HEK293 (cell line): Measurements from ENCODE around the gene LSM14B.

Experiments used
- BCL11A ChIP-seq: fragments of 450-650 bp; formaldehyde crosslinking; IDR thresholded peaks from 2 replicates; pipeline ENCODE4 v1.5.1; 2016; ENCODE audit warnings: low read depth, missing biosample characterization, missing genetic modification characterization
- KLF16 ChIP-seq: fragments of 450-650 bp; formaldehyde crosslinking; IDR thresholded peaks from 2 replicates; pipeline ENCODE4 v1.5.1; 2017; ENCODE audit warnings: missing biosample characterization, missing genetic modification characterization
- YY1 ChIP-seq: fragments of 450-650 bp; formaldehyde crosslinking; IDR thresholded peaks from 2 replicates; pipeline ENCODE4 v1.5.1; 2018; ENCODE audit warnings: missing biosample characterization, missing genetic modification characterization
- ZNF133 ChIP-seq: fragments of 450-650 bp; formaldehyde crosslinking; IDR thresholded peaks from 2 replicates; pipeline ENCODE4 v1.5.1; 2016; ENCODE audit warnings: missing biosample characterization, missing genetic modification characterization
- ZNF174 ChIP-seq: fragments of 450-650 bp; formaldehyde crosslinking; IDR thresholded peaks from 2 replicates; pipeline ENCODE4 v1.5.0; 2017; ENCODE audit warnings: missing biosample characterization, mild to moderate bottlenecking, missing genetic modification characterization
- ZNF202 ChIP-seq: fragments of 450-650 bp; formaldehyde crosslinking; IDR thresholded peaks from 2 replicates; pipeline ENCODE4 v1.5.1; 2016; ENCODE audit warnings: missing biosample characterization, missing genetic modification characterization, borderline replicate concordance
- ZNF274 ChIP-seq, 2 experiments: fragments of 200-500 bp in 1 of 2; fragments of 450-650 bp in 1 of 2; sonication (Bioruptor generic) in 1 of 2; formaldehyde crosslinking in 1 of 2; IDR thresholded peaks; 2 replicates each; pipeline versions ENCODE4 v1.5.1 to v1.6.1; 2014 to 2016; ENCODE audit warnings: borderline replicate concordance in 1 of 2, inconsistent platforms in 1 of 2, low read length in 1 of 2, missing biosample characterization in 1 of 2, missing genetic modification characterization in 1 of 2
- ZNF350 ChIP-seq: fragments of 450-650 bp; formaldehyde crosslinking; IDR thresholded peaks from 2 replicates; pipeline ENCODE4 v1.5.0; 2017; ENCODE audit warnings: missing biosample characterization, mild to moderate bottlenecking, missing genetic modification characterization
- ZNF37A ChIP-seq: fragments of 450-650 bp; IDR thresholded peaks from 2 replicates; pipeline ENCODE4 v1.5.1; 2018; ENCODE audit warnings: missing biosample characterization, missing genetic modification characterization
- ZNF623 ChIP-seq: fragments of 450-650 bp; formaldehyde crosslinking; IDR thresholded peaks from 2 replicates; pipeline ENCODE4 v1.5.1; 2016; ENCODE audit warnings: missing biosample characterization, missing genetic modification characterization
- ZNF830 ChIP-seq: fragments of 450-650 bp; IDR thresholded peaks from 2 replicates; pipeline ENCODE4 v1.5.0; 2018; ENCODE audit warnings: missing biosample characterization, missing genetic modification characterization, low read depth, mild to moderate bottlenecking, moderate library complexity
- ZNF837 ChIP-seq: fragments of 450-650 bp; formaldehyde crosslinking; IDR thresholded peaks from 2 replicates; pipeline ENCODE4 v1.5.1; 2016; ENCODE audit warnings: missing biosample characterization, missing genetic modification characterization
- TF ChIP-seq, protein P1 (sequence below): fragments of 450-650 bp; formaldehyde crosslinking; IDR thresholded peaks from 2 replicates; pipeline ENCODE4 v1.5.1; 2016; ENCODE audit warnings: missing biosample characterization, missing genetic modification characterization
- TF ChIP-seq, protein P2 (sequence below): fragments of 450-650 bp; formaldehyde crosslinking; IDR thresholded peaks from 2 replicates; pipeline ENCODE4 v1.5.1; 2016; ENCODE audit warnings: missing biosample characterization, missing genetic modification characterization

DNA sequence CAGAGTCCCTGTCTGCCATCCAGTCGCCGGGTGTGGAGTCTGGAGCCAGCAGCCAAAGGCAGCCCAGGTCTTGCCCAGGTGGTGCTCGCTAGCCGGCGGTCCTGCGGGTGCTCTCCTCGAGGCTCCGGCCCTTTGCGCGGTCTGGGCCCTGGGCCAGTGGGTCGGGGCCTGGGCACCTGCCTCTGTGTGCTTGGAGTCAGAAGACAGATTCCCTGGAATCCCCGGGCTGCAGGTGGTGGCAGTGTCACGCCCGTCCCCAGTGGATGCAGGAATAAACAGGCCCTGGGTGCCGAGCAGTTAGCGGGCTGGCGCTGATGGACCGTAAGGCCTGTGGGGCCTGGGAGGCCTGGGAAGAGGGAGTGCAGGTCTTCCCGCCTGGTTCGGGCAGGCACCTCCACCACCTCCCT lies 26.6 kb downstream of the LSM14B start:
- TF ChIP-seq ZNF274 (IDR thresholded peaks at IDR 0.05; ENCODE audit: low read length) (no peak), ZNF274 (tag by site-specific recombination; IDR thresholded peaks at IDR 0.05; ENCODE audit: borderline replicate concordance) (no peak), ZNF174 (tag by site-specific recombination) (no peak), BCL11A (tag by site-specific recombination) (no peak), ZNF133 (tag by site-specific recombination) (no peak), KLF16 (tag by site-specific recombination) (no peak), YY1 (tag by site-specific recombination) (no peak), ZNF202 (tag by site-specific recombination) (no peak), ZNF350 (tag by site-specific recombination) (no peak), ZNF830 (tag by site-specific recombination) (no peak), ZNF37A (tag by site-specific recombination) (no peak), ZNF837 (tag by site-specific recombination) (no peak), ZNF623 (tag by site-specific recombination) (no peak)
- TF ChIP-seq, protein P1, sequence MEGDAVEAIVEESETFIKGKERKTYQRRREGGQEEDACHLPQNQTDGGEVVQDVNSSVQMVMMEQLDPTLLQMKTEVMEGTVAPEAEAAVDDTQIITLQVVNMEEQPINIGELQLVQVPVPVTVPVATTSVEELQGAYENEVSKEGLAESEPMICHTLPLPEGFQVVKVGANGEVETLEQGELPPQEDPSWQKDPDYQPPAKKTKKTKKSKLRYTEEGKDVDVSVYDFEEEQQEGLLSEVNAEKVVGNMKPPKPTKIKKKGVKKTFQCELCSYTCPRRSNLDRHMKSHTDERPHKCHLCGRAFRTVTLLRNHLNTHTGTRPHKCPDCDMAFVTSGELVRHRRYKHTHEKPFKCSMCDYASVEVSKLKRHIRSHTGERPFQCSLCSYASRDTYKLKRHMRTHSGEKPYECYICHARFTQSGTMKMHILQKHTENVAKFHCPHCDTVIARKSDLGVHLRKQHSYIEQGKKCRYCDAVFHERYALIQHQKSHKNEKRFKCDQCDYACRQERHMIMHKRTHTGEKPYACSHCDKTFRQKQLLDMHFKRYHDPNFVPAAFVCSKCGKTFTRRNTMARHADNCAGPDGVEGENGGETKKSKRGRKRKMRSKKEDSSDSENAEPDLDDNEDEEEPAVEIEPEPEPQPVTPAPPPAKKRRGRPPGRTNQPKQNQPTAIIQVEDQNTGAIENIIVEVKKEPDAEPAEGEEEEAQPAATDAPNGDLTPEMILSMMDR (tag by site-specific recombination), result no peak
- TF ChIP-seq, protein P2, sequence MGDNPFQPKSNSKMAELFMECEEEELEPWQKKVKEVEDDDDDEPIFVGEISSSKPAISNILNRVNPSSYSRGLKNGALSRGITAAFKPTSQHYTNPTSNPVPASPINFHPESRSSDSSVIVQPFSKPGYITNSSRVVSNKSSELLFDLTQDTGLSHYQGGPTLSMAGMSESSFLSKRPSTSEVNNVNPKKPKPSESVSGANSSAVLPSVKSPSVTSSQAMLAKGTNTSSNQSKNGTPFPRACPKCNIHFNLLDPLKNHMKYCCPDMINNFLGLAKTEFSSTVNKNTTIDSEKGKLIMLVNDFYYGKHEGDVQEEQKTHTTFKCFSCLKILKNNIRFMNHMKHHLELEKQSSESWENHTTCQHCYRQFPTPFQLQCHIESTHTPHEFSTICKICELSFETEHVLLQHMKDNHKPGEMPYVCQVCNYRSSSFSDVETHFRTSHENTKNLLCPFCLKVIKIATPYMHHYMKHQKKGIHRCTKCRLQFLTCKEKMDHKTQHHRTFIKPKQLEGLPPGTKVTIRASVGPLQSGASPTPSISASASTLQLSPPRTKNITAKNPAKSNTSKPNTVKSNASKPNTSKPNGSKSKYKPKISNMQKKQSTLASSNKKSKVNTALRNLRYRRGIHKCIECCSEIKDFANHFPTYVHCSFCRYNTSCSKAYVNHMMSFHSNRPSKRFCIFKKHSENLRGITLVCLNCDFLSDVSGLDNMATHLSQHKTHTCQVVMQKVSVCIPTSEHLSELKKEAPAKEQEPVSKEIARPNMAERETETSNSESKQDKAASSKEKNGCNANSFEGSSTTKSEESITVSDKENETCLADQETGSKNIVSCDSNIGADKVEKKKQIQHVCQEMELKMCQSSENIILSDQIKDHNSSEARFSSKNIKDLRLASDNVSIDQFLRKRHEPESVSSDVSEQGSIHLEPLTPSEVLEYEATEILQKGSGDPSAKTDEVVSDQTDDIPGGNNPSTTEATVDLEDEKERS (tag by site-specific recombination), result no peak
